ENCODE measurements around the gene ITPR3.

The ITPR3 gene

GRCh38 chr6:33667072-33667471 is 46.0 kb downstream of the ITPR3 start:
- DNase-seq (ENCODE audit: low spot score in 2 of 2): no peak
- peaks cover 49% of the 10 kb centered on the region for H3K36me3 ChIP-seq (replicated peaks)
- no peaks in the 10 kb centered on the region for H3K4me1 ChIP-seq
- H3K4me3 ChIP-seq: no peak overlapping the region
- no peaks in the 10 kb centered on the region for H3K27me3 ChIP-seq (ENCODE audit: low read depth)
- no peaks in the 10 kb centered on the region for H3K9me3 ChIP-seq
- in situ Hi-C loops (cut with MboI; ENCODE audit: low sequenced_read_pairs): no loop called here

- Histone ChIP-seq H3K27me3 (ENCODE audit: low read depth) (no peaks in the 10 kb centered on the region), H3K4me1 (no peaks in the 10 kb centered on the region), H3K9me3 (no peaks in the 10 kb centered on the region), H3K4me3 (no peak overlapping the region), H3K36me3 (replicated peaks) (peaks cover 50% of the 10 kb centered on the region)
- in situ Hi-C loops (cut with MboI; ENCODE audit: low sequenced_read_pairs): no loop called here
- no peak for DNase-seq (ENCODE audit: low spot score in 2 of 2)
Measured at GRCh38 chr6:33667776-33668175, 46.7 kb downstream of the ITPR3 start.

GRCh38 chr6:33668328-33668727 is 47.2 kb downstream of the ITPR3 start:
- Histone ChIP-seq H3K27me3 (ENCODE audit: low read depth) (no peaks in the 10 kb centered on the region), H3K36me3 (replicated peaks) (peaks cover 50% of the 10 kb centered on the region), H3K4me1 (no peaks in the 10 kb centered on the region), H3K4me3 (no peak overlapping the region), H3K9me3 (no peaks in the 10 kb centered on the region)
- DNase-seq (ENCODE audit: low spot score in 2 of 2): no peak
- in situ Hi-C loops (cut with MboI; ENCODE audit: low sequenced_read_pairs): no loop called here

- Histone ChIP-seq H3K4me3 (no peak overlapping the region), H3K36me3 (replicated peaks) (peaks cover 55% of the 10 kb centered on the region), H3K27me3 (ENCODE audit: low read depth) (no peaks in the 10 kb centered on the region), H3K9me3 (no peaks in the 10 kb centered on the region), H3K4me1 (no peaks in the 10 kb centered on the region)
- in situ Hi-C loops (cut with MboI; ENCODE audit: low sequenced_read_pairs): no loop called here
- DNase-seq (ENCODE audit: low spot score in 2 of 2): no peak
Measured at GRCh38 chr6:33668914-33669313, 47.8 kb downstream of the ITPR3 start.

GRCh38 chr6:33670086-33670660 is 49.1 kb downstream of the ITPR3 start:
- H3K4me3 ChIP-seq: no peak overlapping the region
- peaks cover 60% of the 10 kb centered on the region for H3K36me3 ChIP-seq (replicated peaks)

GRCh38 chr6:33670971-33671743 is 50.0 kb downstream of the ITPR3 start:
- in situ Hi-C loops (cut with MboI; ENCODE audit: low sequenced_read_pairs): no loop called here
- H3K9me3 ChIP-seq: no peaks in the 10 kb centered on the region
- no peaks in the 10 kb centered on the region for H3K27me3 ChIP-seq (ENCODE audit: low read depth)
- peaks cover 62% of the 10 kb centered on the region for H3K36me3 ChIP-seq (replicated peaks)
- H3K4me1 ChIP-seq: no peaks in the 10 kb centered on the region
- no peak overlapping the region for H3K4me3 ChIP-seq
- DNase-seq (ENCODE audit: low spot score in 2 of 2): no peak

More at GRCh38 chr6:33670086-33670660, 49.1 kb downstream of the ITPR3 start:
- no peaks in the 10 kb centered on the region for H3K27me3 ChIP-seq (ENCODE audit: low read depth)
- no peaks in the 10 kb centered on the region for H3K4me1 ChIP-seq
- in situ Hi-C loops (cut with MboI; ENCODE audit: low sequenced_read_pairs): no loop called here
- DNase-seq (ENCODE audit: low spot score in 2 of 2): no peak
- no peaks in the 10 kb centered on the region for H3K9me3 ChIP-seq

- Histone ChIP-seq H3K9me3 (no peaks in the 10 kb centered on the region), H3K36me3 (replicated peaks) (peaks cover 63% of the 10 kb centered on the region), H3K4me1 (no peaks in the 10 kb centered on the region), H3K27me3 (ENCODE audit: low read depth) (no peaks in the 10 kb centered on the region), H3K4me3 (no peak overlapping the region)
- no peak for DNase-seq (ENCODE audit: low spot score in 2 of 2)
- in situ Hi-C loops (cut with MboI; ENCODE audit: low sequenced_read_pairs): no loop called here
Measured at GRCh38 chr6:33671744-33672072, 50.6 kb downstream of the ITPR3 start.

- no peak for DNase-seq (ENCODE audit: low spot score in 2 of 2)
- in situ Hi-C loops (cut with MboI; ENCODE audit: low sequenced_read_pairs): no loop called here
- H3K4me3 ChIP-seq: no peak overlapping the region
- no peaks in the 10 kb centered on the region for H3K27me3 ChIP-seq (ENCODE audit: low read depth)
- no peaks in the 10 kb centered on the region for H3K9me3 ChIP-seq
- H3K4me1 ChIP-seq: no peaks in the 10 kb centered on the region
- H3K36me3 ChIP-seq (replicated peaks): peaks cover 68% of the 10 kb centered on the region
Measured at GRCh38 chr6:33672808-33673207, 51.7 kb downstream of the ITPR3 start.

- Histone ChIP-seq H3K36me3 (replicated peaks) (peaks cover 60% of the 10 kb centered on the region), H3K4me1 (no peaks in the 10 kb centered on the region)
Measured at GRCh38 chr6:33673851-33674250, 52.7 kb downstream of the ITPR3 start.

GRCh38 chr6:33675968-33676367 is 54.8 kb downstream of the ITPR3 start:
- Histone ChIP-seq H3K4me3 (no peak overlapping the region), H3K9me3 (no peaks in the 10 kb centered on the region), H3K4me1 (no peaks in the 10 kb centered on the region), H3K27me3 (ENCODE audit: low read depth) (no peaks in the 10 kb centered on the region), H3K36me3 (replicated peaks) (peaks cover 57% of the 10 kb centered on the region)
- DNase-seq (ENCODE audit: low spot score in 2 of 2): no peak
- in situ Hi-C loops (cut with MboI; ENCODE audit: low sequenced_read_pairs): no loop called here

More at GRCh38 chr6:33673851-33674250, 52.7 kb downstream of the ITPR3 start:
- Histone ChIP-seq H3K9me3 (no peaks in the 10 kb centered on the region), H3K27me3 (ENCODE audit: low read depth) (no peaks in the 10 kb centered on the region), H3K4me3 (no peak overlapping the region)
- in situ Hi-C loops (cut with MboI; ENCODE audit: low sequenced_read_pairs): no loop called here
- DNase-seq (ENCODE audit: low spot score in 2 of 2): no peak

- no peak for DNase-seq (ENCODE audit: low spot score in 2 of 2)
- peaks cover 54% of the 10 kb centered on the region for H3K36me3 ChIP-seq (replicated peaks)
- in situ Hi-C loops (cut with MboI; ENCODE audit: low sequenced_read_pairs): no loop called here
Measured at GRCh38 chr6:33676416-33677142, 55.5 kb downstream of the ITPR3 start.

GRCh38 chr6:33677143-33677660 is 56.1 kb downstream of the ITPR3 start:
- no peak for DNase-seq (ENCODE audit: low spot score in 2 of 2)
- Histone ChIP-seq H3K4me1 (no peaks in the 10 kb centered on the region), H3K36me3 (replicated peaks) (peaks cover 48% of the 10 kb centered on the region), H3K9me3 (no peaks in the 10 kb centered on the region), H3K4me3 (no peak overlapping the region), H3K27me3 (ENCODE audit: low read depth) (no peaks in the 10 kb centered on the region)
- in situ Hi-C loops (cut with MboI; ENCODE audit: low sequenced_read_pairs): no loop called here

More at GRCh38 chr6:33676416-33677142, 55.5 kb downstream of the ITPR3 start:
- H3K9me3 ChIP-seq: no peaks in the 10 kb centered on the region
- H3K27me3 ChIP-seq (ENCODE audit: low read depth): no peaks in the 10 kb centered on the region
- H3K4me1 ChIP-seq: no peaks in the 10 kb centered on the region
- no peak overlapping the region for H3K4me3 ChIP-seq

GRCh38 chr6:33677689-33678088 is 56.6 kb downstream of the ITPR3 start:
- in situ Hi-C loops (cut with MboI; ENCODE audit: low sequenced_read_pairs): no loop called here
- H3K36me3 ChIP-seq (replicated peaks): peaks cover 52% of the 10 kb centered on the region
- no peak for DNase-seq (ENCODE audit: low spot score in 2 of 2)
- H3K4me1 ChIP-seq: no peaks in the 10 kb centered on the region
- no peak overlapping the region for H3K4me3 ChIP-seq
- H3K27me3 ChIP-seq (ENCODE audit: low read depth): no peaks in the 10 kb centered on the region
- H3K9me3 ChIP-seq: no peaks in the 10 kb centered on the region

Data from HAP-1 (cell line).